ENCODE results near the gene MYO5B.

The MYO5B gene

DNA sequence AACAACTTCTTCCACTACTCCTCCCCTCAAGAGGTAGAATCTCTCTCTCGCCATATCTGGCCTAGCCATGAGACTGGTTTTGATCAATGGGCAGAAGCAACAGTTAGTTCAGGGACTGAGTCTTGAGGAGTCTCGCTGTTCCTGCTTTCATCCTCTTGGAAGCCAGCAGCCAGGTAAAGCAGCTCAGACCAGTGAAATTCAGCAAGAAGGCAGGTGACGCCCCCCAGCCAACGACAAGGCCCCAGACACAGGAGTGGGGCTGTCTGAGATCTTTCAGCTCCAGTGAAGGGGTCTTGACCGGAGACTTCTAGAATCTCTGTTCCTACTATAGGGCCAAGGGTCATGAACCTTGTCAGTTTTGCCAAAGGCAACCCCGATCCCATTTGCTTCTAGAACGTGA is 341.9 kb downstream of the MYO5B start:
- no peaks in the 10 kb centered on the region for H3K9me2 ChIP-seq (replicated peaks; ENCODE audit: control insufficient read depth, low read length)
- H3K27ac ChIP-seq (ENCODE audit: low read depth, low read length) = no peak overlapping the region
- TF ChIP-seq CTCF (IDR thresholded peaks at IDR 0.05; ENCODE audit: low read depth, low read length, poor library complexity, severe bottlenecking) (no peak), EZH2phosphoT487 (IDR thresholded peaks at IDR 0.05; ENCODE audit: borderline replicate concordance, low read length) (no peak)
- H4K20me1 ChIP-seq (ENCODE audit: control insufficient read depth, insufficient read depth, low read depth, low read length) = no peaks in the 10 kb centered on the region
- no peaks in the 10 kb centered on the region for H3F3A ChIP-seq (ENCODE audit: control insufficient read depth, insufficient read depth)
- no peak overlapping the region for H3K4me3 ChIP-seq (ENCODE audit: low read length)
- no peaks in the 10 kb centered on the region for H3K27me3 ChIP-seq (ENCODE audit: control insufficient read depth, low read length)
- H3K9me3 ChIP-seq (ENCODE audit: control insufficient read depth, insufficient read depth, low read length) = no peaks in the 10 kb centered on the region
- H3K79me2 ChIP-seq (ENCODE audit: control insufficient read depth, low read length) = no peaks in the 10 kb centered on the region
- H3K4me1 ChIP-seq (ENCODE audit: control insufficient read depth, low read length) = no peaks in the 10 kb centered on the region
- no peak overlapping the region for H3K4me2 ChIP-seq (ENCODE audit: low read length)
- H3K36me3 ChIP-seq (ENCODE audit: control insufficient read depth, low read length) = no peaks in the 10 kb centered on the region

- Histone ChIP-seq H3K36me3 (ENCODE audit: control insufficient read depth, low read length) (no peaks in the 10 kb centered on the region), H3K9me3 (ENCODE audit: control insufficient read depth, insufficient read depth, low read length) (no peaks in the 10 kb centered on the region), H3K4me1 (ENCODE audit: control insufficient read depth, low read length) (no peaks in the 10 kb centered on the region), H3K79me2 (ENCODE audit: control insufficient read depth, low read length) (no peaks in the 10 kb centered on the region), H3K9me2 (replicated peaks; ENCODE audit: control insufficient read depth, low read length) (no peaks in the 10 kb centered on the region), H3K27me3 (ENCODE audit: control insufficient read depth, low read length) (no peaks in the 10 kb centered on the region), H4K20me1 (ENCODE audit: control insufficient read depth, insufficient read depth, low read depth, low read length) (no peaks in the 10 kb centered on the region), H3K4me2 (ENCODE audit: low read length) (no peak overlapping the region), H3K4me3 (ENCODE audit: low read length) (no peak overlapping the region), H3K27ac (ENCODE audit: low read depth, low read length) (no peak overlapping the region), H3F3A (ENCODE audit: control insufficient read depth, insufficient read depth) (no peaks in the 10 kb centered on the region)
- TF ChIP-seq EZH2phosphoT487 (IDR thresholded peaks at IDR 0.05; ENCODE audit: borderline replicate concordance, low read length) (no peak), CTCF (IDR thresholded peaks at IDR 0.05; ENCODE audit: low read depth, low read length, poor library complexity, severe bottlenecking) (no peak)
These were observed 343.3 kb downstream of the MYO5B start for GRCh38 chr18:49851624-49852023.

GRCh38 chr18:49850636-49851035 is 344.3 kb downstream of the MYO5B start:
- no peaks in the 10 kb centered on the region for H4K20me1 ChIP-seq (ENCODE audit: control insufficient read depth, insufficient read depth, low read depth, low read length)
- H3K9me2 ChIP-seq (replicated peaks; ENCODE audit: control insufficient read depth, low read length) = no peaks in the 10 kb centered on the region
- H3K4me1 ChIP-seq (ENCODE audit: control insufficient read depth, low read length) = no peaks in the 10 kb centered on the region
- no peaks in the 10 kb centered on the region for H3K79me2 ChIP-seq (ENCODE audit: control insufficient read depth, low read length)
- TF ChIP-seq EZH2phosphoT487 (IDR thresholded peaks at IDR 0.05; ENCODE audit: borderline replicate concordance, low read length) (no peak), CTCF (IDR thresholded peaks at IDR 0.05; ENCODE audit: low read depth, low read length, poor library complexity, severe bottlenecking) (no peak)
- no peak overlapping the region for H3K27ac ChIP-seq (ENCODE audit: low read depth, low read length)
- no peak overlapping the region for H3K4me3 ChIP-seq (ENCODE audit: low read length)
- no peak overlapping the region for H3K4me2 ChIP-seq (ENCODE audit: low read length)
- H3K9me3 ChIP-seq (ENCODE audit: control insufficient read depth, insufficient read depth, low read length) = no peaks in the 10 kb centered on the region
- no peaks in the 10 kb centered on the region for H3K27me3 ChIP-seq (ENCODE audit: control insufficient read depth, low read length)
- H3K36me3 ChIP-seq (ENCODE audit: control insufficient read depth, low read length) = no peaks in the 10 kb centered on the region
- H3F3A ChIP-seq (ENCODE audit: control insufficient read depth, insufficient read depth) = no peaks in the 10 kb centered on the region

Measured in DOHH2 (cell line).